ENCODE results near the gene SULT2B1.
"Not testable (repeated sequence)": the region's sequence is repeated elsewhere in the genome, so short reads cannot be mapped to it uniquely, and the experiment has no call there.

The SULT2B1 gene

DNA sequence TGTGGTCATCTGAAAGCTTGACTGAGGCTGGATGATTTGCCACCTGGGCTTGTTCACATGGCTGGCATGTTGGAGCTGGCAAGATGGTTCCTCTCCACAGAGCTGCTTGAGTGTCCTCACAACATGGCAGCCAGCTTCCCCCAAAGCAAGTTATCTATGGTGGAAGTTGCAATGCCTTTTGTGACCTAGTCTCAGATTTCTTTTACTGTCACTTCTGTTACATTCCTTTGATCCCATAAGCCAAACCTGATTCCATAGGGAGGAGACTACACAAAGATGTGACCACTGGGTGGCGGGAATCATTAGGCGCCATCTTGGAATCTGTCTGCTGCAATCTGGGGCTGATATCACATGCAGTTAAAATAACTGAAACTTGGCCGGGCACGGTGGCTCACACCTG lies 22.8 kb upstream of the SULT2B1 start:
- DNase-seq (ENCODE audit: low read depth in 2 of 2): no peak

DNA sequence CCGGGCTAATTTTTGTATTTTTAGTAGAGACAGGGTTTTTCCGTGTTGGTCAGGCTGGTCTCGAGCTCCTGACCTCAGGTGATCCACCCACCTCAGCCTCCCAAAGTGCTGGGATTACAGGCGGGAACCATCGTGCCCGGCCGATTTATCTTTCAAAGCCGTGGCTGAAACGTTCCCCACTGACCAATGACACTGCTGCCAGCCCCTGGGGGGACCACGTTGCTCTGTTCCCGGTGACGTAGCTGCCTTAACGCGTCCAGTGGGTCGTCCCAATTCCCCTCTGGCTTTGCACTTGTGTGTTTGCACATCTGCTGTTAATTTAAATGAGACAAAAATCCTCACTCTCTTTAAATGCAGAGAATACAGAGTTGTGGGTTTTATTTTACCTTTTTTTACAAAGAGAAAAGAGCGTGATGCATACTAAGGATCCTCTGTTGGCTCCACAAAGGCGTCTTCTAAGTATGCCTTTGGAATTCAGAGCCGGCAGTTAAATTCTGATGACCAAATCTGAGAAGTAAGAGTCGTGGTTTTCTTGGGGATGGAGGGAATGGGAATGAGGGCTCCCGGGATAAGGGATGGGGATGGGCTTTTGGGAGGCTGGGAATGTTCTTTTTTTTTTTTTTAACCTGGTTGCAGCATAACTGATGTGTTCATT lies 21.8 kb upstream of the SULT2B1 start:
- DNase-seq (ENCODE audit: low read depth in 2 of 2): no peak

DNA sequence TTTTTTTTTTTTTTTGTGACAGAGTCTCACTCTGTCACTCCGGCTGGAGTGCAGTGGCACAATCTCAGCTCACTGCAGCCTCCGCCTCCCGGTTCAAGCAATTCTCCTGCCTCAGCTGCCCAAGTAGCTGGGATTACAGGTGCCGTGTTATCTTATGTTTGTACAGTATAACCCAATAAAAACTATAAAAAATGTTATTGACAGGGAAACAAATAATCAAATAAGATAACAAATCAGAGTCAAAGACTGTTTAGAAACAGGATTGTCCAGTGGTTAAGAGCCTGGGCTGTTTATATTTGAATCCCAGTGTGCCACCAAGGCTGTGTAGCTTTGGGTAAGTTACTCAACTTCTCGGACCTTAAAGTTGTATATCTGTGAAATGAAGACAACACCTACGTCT lies 21.2 kb upstream of the SULT2B1 start:
- no peak for DNase-seq (ENCODE audit: low read depth in 2 of 2)

DNA sequence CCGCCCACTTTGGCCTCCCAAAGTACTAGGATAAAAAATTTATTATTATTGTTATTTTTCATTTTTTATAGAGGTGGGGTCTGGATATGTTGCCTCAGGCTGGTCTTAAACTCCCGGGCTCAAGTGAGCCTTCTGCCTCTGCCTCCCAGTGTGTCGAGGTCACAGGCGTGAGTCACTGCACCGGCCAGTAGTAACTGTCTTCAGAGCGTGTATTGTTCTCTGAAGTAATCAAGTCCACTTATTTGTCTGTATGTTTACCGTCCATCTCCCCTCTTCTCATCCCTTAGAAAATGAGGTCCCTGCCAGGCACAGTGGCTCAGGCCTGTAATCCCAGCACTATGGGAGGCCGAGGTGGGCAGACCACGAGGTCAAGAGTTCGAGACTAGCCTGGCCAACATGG lies 18.2 kb upstream of the SULT2B1 start:
- DNase-seq (ENCODE audit: low read depth in 2 of 2): no peak

DNA sequence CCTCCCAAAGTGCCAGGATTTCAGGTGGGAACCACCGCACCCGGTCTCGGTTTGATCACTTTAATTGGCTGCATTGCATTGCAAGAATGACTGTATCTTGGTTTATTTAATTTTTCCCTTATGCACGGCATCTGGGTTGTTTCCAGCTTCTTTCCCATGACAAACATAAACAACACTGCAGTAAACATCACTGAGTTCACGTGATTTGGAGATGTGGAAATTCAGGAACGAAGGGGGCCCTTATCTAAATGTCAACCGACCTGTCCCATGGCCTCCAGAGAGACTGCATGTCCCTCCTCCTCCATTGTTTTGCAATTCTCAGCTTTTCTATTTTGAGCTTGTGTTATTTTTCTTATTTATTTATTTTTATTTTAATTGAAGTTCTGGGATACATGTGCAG lies 14.4 kb upstream of the SULT2B1 start:
- DNase-seq (ENCODE audit: low read depth in 2 of 2): no peak

DNA sequence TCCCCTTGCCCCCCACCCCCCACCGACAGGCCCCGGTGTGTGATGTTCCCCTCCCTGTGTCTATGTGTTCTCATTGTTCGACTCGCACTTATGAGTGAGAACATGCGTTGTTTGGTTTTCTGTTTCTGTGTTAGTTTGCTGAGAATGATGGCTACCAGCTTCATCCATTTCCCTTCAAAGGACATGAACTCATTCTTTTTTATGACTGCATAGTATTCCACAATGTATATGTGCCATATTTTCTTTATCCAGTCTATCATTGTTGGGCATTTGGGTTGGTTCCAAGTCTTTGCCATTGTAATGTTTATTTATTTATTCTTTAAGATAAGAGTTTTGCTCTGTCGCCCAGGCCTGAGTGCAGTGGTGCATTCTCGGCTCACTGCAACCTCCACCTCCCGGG lies 13.9 kb upstream of the SULT2B1 start:
- not testable (repeated sequence) for DNase-seq (ENCODE audit: low read depth in 2 of 2)

DNA sequence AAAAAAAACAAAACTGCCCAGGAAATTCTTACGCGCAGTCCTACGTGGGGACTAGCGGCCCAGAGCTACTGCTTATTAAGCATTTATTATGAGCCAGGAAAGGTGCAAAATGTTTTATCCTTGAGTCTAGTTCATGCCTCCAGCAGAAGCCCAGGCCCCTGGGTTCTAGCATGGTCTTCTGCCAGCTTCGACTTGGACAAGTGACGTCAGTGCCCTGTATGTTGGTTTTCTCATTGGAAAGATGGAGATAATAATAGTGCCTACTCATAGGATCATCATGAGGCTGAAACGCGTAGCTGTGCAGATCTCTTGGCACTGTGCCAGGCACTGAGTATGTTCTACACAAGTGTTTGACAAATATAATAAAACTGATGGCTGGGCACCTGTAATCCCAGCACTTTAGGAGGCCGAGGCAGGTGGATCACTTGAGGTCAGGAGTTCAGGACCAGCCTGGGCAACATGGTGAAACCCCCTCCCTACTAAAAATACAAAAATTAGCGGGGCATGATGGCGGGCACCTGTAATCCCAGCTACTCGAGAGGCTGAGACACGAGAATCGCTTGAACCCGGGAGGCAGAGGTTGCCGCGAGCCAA lies 12.4 kb upstream of the SULT2B1 start:
- DNase-seq (ENCODE audit: low read depth in 2 of 2): no peak

DNA sequence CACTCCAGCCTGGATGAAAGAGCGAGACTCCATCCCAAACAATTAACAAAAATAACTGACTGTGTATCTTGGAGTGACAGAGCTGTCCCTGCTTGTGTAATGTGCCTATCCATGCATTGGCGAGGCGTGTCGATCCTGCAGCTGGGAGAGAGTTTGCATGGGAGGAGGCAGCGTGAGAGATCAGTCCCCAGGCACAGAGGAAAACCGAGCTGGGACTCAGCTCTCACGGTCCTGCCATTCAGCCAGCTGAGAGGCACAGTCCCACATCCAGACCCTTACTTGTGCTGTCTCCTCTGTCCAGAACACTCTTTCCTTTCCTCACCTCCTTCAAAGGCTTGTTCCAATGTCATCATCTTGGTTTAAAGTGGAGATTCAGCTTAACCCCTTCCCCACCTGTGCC lies 11.9 kb upstream of the SULT2B1 start:
- DNase-seq (ENCODE audit: low read depth in 2 of 2): no peak

DNA sequence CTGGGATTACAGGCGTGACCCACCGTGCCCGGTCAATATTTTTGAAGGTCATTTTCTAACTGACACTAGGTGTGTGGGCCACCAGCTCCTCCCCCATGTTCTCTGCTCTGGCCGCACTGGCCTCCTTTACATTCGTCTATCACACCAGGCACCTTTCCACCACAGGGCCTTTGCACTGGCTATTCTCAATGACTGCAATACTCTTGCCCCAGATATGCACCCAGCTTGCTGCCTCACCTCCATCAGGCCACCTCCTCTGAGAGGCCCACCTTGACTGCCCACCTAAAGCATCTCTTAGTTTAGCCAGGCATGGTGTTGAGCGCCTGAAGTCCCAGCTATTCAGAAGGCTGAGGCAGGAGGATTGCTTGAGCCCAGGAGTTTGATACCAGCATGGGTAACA lies 10.2 kb upstream of the SULT2B1 start:
- DNase-seq (ENCODE audit: low read depth in 2 of 2): no peak

DNA sequence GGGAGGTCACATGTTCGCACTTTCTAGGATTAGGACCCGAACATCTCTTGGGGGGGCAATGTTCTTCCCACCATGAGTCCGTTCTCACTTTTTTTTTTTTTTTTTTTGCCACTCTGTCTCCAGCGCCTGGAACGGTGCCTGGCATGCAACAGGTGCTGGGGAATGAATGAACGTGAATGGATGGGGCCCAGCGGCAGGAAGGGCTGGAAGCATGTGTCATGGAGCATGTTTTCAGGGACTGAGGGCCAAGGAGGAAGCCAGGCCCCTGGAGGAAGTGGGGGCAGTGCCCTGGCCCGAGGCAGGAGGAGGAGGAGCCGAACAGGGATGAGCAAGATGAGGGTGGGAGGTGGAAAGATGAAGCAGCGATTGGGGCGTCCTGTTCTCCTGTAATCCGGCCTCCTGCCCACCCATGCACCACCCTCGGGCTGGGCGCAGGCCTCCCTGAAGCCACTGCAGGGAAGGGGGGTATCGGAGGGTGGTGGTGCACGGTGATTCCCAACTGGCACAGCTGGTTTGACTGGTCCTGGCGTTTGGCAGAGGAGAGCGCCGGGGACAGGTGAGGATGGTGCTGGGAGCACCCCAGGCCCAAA lies 8.8 kb upstream of the SULT2B1 start:
- no peak for DNase-seq (ENCODE audit: low read depth in 2 of 2)

DNA sequence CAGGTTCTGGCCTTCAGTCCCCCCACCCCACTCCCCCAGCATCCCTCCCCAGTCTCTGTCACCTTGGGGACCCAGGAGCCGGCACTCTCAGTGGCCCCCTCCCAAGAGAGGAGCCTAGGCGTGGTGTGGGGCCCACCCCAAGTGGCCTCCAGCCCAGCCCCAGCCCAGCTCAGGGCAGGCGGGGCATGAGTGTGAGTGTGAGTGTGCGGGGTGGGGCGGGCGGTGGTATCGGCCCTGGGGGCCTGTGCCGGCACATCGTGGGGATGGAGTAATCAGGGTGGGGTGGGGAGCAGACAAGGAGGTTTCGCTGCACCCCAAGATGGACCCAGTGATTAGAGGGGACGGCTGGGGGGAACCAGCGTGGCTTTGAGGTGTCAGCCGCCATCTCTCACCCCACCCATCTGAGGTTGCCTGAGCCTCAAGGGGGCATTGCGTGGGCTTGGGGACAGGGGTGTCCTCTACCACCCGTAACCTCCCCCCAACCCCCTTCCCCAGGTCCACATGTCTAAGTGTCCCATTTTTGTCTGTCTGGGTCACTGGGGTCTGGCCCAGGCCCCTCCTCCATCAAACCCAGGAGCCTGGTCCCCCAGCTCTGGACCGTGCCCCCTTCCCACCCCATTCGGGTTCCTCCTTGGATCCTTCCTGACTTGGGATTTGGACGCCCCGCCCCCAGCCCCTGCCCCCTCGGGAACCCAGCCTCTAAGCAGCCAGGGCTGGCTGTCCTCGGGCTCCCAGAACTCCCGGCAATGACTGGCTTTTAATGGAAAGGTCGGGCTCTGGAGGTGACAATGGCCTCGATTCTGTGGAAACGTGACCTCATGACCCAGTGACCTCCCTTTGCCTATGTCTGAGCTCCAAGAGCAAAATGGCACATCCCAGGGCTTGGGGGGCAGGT lies 6.9 kb upstream of the SULT2B1 start:
- no peak for DNase-seq (ENCODE audit: low read depth in 2 of 2)

DNA sequence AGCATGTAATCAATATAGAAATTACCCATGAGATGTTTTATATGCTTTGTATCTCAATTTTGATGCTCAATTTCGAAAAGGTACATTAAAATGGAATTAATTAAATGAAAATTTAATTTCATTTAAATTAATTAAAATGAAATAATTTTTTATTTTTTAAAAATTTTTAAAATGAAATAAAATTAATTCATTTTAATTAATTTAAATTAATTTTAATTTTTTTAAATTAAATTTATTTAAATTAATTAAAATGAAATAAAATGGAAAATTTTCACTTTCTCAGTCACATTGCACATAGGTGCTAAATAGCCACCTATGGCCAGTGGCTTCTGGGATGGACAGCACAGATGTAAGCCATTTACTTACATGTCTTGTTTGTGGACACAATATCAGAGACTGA lies 4.2 kb upstream of the SULT2B1 start:
- DNase-seq (ENCODE audit: low read depth in 2 of 2): no peak

DNA sequence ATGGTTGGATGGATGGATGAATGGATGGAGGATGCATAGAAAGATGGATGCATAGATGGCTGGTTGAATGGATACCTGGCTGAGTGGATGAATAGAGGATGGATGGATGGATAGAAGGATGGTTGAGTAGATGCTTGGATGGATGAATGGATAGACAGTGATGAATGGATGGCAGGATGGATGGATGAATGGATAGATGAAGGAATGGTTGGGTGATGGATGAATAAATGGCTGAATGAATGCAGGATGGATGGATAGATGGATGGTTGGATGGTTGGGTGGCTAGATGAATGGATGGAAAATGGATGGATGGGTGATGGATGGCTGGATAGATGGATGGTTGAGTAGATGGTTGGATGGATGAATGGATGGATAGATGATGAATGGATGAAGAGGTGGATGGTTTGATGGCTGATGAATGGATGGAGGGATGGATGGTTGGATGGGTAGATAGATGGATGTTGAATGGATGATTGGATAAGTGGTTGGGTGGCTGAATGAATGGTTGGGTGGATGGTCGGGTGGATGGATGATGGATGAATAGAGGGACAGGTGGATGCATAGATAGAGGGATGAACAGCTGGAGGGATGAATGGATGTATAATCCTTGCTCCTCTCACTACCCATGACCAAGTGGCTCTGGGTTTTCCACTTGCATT lies 3.6 kb upstream of the SULT2B1 start:
- DNase-seq (ENCODE audit: low read depth in 2 of 2): no peak

DNA sequence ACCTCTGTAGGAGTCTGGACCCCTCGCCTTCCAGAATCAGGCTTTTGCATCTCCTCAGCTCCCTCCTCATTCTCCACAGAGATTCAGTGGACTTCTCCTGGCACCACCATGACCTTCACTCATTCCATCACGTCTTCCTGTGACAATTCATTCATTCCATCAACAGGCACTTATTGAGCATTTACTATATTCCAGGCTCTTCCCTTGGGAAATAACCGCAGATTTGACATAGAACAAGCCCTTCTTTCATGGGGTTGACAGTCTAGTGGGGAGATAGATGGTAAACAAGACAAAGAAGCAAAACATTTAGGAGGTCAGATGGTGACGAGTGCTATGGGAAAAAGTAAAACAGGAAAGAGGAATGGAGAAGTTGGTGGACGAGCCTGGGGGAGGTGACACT lies 2.6 kb upstream of the SULT2B1 start:
- no peak for DNase-seq (ENCODE audit: low read depth in 2 of 2)

DNA sequence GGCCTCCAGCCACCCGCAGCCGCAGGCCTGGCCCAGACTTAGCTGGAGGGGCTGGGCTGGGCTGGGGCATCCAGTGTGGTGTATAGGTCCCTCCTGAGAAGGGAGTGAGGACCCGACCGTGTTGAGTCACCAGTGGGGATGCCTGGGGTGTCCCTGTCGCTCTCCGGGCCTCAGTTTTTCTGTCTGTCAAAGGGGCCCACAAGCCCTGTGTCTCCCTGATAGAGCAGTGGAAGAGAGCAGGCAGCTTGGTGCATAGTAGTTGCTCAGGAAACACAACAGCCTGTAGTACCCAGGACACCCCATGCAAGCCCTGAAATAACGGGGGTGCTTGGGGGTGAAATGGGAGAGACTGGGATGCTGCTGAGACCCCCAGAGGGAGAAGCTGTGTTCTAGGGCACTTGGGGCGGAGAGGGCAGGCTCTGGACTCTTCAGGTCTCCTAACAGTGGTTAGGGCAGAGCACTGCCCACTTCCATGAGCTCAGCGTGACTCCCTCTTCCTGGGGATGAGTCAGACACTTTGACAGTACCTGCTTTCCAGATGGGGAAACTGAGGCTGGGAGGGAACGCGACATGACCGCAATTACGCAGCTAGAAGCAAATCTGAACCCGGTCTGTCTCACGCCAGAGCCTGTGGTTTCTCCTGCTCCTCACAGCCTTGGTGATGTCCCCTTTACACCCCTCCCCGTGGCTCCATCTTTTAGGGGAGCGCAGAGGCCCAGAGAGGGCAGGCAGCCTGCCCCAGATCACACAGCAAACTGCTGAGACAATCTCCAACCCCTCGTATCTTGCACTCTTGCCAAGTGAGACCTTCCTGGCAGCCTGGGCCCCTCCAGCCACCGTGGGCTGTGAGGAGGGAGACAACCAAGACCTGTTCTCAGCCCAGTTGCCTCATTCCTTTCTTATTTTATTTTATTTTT lies 692 bp downstream of the SULT2B1 start:
- DNase-seq (ENCODE audit: low read depth in 2 of 2): no peak

DNA sequence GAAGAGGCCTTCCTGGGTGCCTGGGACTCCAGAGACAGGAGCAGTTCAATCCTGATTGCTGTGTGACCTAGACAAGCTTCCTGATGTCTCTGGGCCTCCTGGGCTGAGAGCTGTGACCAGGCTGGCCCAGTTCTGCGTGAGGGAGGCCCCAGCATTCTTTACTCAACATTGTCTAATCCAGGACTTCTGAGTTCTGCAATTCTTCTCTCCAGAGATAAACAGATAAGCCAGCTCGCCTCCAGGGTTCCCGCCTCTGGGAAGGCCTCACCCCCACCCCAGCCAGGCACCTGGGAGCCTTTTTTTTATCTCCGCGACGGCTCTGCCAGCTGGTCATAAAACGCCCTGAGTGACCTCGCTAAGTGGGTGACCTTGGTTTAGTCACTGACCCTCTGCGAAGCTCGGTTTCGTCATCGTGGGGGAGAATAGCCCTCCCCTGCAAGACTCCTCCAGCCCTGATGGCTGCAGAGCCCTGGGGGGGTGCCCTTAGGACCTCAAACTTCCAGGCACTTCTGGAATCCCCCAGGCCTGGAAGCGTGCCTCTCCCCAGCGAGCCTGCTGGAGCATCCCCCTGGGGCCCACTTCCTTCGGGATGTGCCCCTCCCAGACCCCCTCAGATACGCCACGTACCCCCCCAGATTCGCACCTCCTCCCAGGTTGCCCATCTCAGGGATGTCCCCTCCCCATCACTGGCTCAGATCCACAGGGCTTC lies 1.9 kb downstream of the SULT2B1 start:
- DNase-seq (ENCODE audit: low read depth in 2 of 2): no peak

DNA sequence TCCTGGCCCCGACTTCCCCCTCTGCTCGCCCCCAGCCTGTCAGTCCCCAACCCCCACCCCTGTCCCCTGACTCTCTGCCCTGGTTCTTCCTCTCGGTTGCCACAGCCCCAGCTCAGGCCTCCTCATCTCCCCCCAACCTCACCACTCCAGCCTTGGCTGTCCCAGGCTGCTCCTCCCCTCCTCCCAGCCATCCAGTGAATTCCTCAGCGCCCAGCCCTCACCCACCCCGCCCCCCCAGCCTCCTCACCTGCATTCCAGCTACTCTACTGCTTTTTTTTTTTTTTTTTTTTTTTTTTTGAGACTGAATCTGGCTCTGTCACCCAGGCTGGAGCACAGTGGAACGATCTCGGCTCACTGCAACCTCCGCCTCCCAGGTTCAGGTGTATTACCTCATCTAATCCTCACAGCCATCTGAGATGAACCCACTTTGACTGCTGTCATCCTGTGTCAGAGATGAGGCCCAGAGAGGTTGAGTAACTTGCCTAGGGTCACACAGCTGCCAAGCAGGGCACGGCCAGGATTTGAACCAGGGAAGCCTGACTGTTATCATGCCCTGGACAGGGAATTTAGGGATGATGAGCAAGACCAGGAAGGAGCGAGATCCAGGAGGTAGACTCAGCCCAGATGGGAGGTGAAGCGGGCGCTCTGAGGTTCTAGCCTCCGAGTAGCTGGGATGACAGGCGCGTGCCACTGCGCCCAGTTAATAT lies 2.6 kb downstream of the SULT2B1 start:
- DNase-seq (ENCODE audit: low read depth in 2 of 2): no peak

DNA sequence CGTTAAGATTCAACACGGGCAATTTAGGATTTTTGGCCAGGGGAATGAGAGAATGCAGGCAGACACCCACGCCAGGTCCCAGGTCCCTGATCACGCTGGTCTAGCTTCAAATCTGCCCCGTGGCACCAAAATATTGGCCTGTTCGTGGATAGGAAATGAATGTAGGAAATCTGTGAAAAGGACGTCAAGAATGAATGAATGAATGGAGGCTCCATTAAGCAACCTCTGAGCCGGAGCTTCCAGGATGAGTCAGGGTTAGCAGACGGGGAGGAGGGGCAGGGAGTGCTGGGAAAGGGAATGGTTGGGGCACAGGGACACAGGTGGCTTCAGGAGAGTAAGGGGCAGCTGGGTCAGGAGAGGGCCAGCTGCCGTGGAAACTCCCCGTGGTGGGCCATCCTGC lies 4.2 kb downstream of the SULT2B1 start:
- no peak for DNase-seq (ENCODE audit: low read depth in 2 of 2)

DNA sequence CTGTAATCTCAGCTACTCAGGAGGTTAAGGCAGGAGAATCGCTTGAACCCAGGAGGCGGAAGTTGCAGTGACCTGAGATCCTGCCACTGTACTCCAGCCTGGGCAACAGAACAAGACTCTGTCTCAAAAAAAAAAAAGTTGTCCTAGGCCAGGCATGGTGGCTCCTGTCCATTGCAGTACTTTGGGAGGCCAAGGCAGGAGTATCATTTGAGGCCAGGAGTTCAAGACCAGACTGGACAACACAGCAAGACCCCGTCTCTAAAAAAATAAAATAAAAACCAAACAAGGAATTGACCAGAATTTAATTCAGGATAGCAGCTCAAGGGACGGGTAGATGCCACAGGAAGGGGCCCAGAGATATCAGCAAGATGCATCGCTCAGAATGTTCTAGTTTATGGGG lies 4.9 kb downstream of the SULT2B1 start:
- no peak for DNase-seq (ENCODE audit: low read depth in 2 of 2)
